Caco-2 (cell line): Measurements from ENCODE around the gene ERAL1. TPM values are rescaled to one million over a fixed set of nuclear protein-coding genes. Genes with fewer than 3 reads are reported as not detected.
"Not testable (repeated sequence)": the region's sequence is repeated elsewhere in the genome, so short reads cannot be mapped to it uniquely, and the experiment has no call there.

ENCODE experiments used
- BruUV-seq: library from RNA; stranded (reverse); fragments of 400-500 nt; replicated peaks from 2 replicates; lab custom pipeline; 2021; lab: Mats Ljungman, UMichigan
- CTCF ChIA-PET: fragments of 300-600 bp; sonication (Branson Sonifier 250); formaldehyde crosslinking; loops from one replicate; lab custom pipeline; 2022; ENCODE audit warnings: antibody characterized with exemption; lab: Charles Lee
- POLR2A ChIA-PET: fragments of 300-600 bp; sonication (Branson Sonifier 250); formaldehyde crosslinking; loops from one replicate; lab custom pipeline; 2022; ENCODE audit warnings: antibody characterized with exemption; lab: Charles Lee
- DNase-seq, 2 experiments: peaks; one replicate each; pipeline versions ENCODE4 v3.0.0 to v3.0.0-alpha.2; 2020 to 2022
- H3K27me3 ChIP-seq: replicated peaks from 2 replicates; pipeline ENCODE4 v1.6.0; 2011; ENCODE audit warnings: low read length; ENCODE audit not compliant: control insufficient read depth, insufficient read depth
- H3K36me3 ChIP-seq: 2 replicates; pipeline ENCODE4 v1.5.1; 2011; ENCODE audit warnings: low read length; ENCODE audit not compliant: control insufficient read depth, insufficient read depth
- H3K4me1 ChIP-seq: fragments of 250-450 bp; sonication (Bioruptor Pico); 2 replicates; pipeline ENCODE4 v1.5.1; 2020; ENCODE audit warnings: mild to moderate bottlenecking
- H3K4me3 ChIP-seq: 2 replicates; pipeline ENCODE4 v1.5.1; 2011; ENCODE audit warnings: low read depth, mild to moderate bottlenecking, control low read depth, low read length
- H3K9me3 ChIP-seq: fragments of 250-450 bp; sonication (Bioruptor Pico); 2 replicates; pipeline ENCODE4 v1.5.1; 2020; ENCODE audit warnings: mild to moderate bottlenecking, moderate library complexity
- H3K27ac Mint-ChIP-seq: one replicate; pipeline ENCODE4 v1.8.0; 2022; ENCODE audit warnings: mixed read lengths; ENCODE audit not compliant: unreplicated experiment
- H3K27me3 Mint-ChIP-seq: one replicate; pipeline ENCODE4 v1.8.0; 2022; ENCODE audit warnings: mixed read lengths; ENCODE audit not compliant: insufficient read depth, unreplicated experiment
- H3K36me3 Mint-ChIP-seq: one replicate; pipeline ENCODE4 v1.8.0; 2022; ENCODE audit warnings: mild to moderate bottlenecking, mixed read lengths; ENCODE audit not compliant: insufficient read depth, unreplicated experiment
- H3K4me1 Mint-ChIP-seq: one replicate; pipeline ENCODE4 v1.8.0; 2022; ENCODE audit warnings: low read depth, mixed read lengths; ENCODE audit not compliant: unreplicated experiment
- H3K4me3 Mint-ChIP-seq: one replicate; pipeline ENCODE4 v1.8.0; 2022; ENCODE audit warnings: mild to moderate bottlenecking, moderate library complexity, mixed read lengths; ENCODE audit not compliant: unreplicated experiment
- H3K9me3 Mint-ChIP-seq: one replicate; pipeline ENCODE4 v1.8.0; 2022; ENCODE audit warnings: mixed read lengths; ENCODE audit not compliant: unreplicated experiment
- CTCF ChIP-seq, 2 experiments: fragments of 200-600 bp in 1 of 2; IDR thresholded peaks; 1 replicate in 1 of 2; 2 replicates in 1 of 2; pipeline versions ENCODE4 v1.5.1 to v1.8.0; 2011 to 2022; ENCODE audit warnings: antibody characterized with exemption in 1 of 2, control low read depth in 1 of 2, inconsistent platforms in 1 of 2, low read depth in 1 of 2, low read length in 1 of 2, mild to moderate bottlenecking in 1 of 2, moderate library complexity in 1 of 2; ENCODE audit not compliant: insufficient read depth in 1 of 2, severe bottlenecking in 1 of 2, unreplicated experiment in 1 of 2
- intact Hi-C: fragments of 100-400 bp; cut with micrococcal nuclease; formaldehyde crosslinking; loops from one replicate; pipeline ENCODE4 v1.10.0; 2022; ENCODE audit not compliant: unreplicated experiment
- total RNA-seq: library from RNA; stranded (reverse); gene quantifications from 2 replicates; pipeline ENCODE4 v1.2.3, GENCODE V29; 2022

ERAL1 gene
- total RNA-seq, 1 experiment from 2014 or later, result 85.1 TPM

GRCh38 chr17:28834420-28834819, 20.4 kb upstream of the ERAL1 start:
- Mint-ChIP-seq H3K4me3 (no peak overlapping the region), H3K27ac (no peak overlapping the region), H3K9me3 (no peaks in the 10 kb centered on the region), H3K36me3 (peaks cover 10% of the 10 kb centered on the region), H3K4me1 (no peaks in the 10 kb centered on the region), H3K27me3 (no peaks in the 10 kb centered on the region)
- TF ChIP-seq CTCF (IDR thresholded peaks at IDR 0.05; ENCODE audit: insufficient read depth in 1 of 2, low read depth in 1 of 2, low read length in 1 of 2, severe bottlenecking in 1 of 2, unreplicated experiment in 1 of 2), result no peak
- POLR2A ChIA-PET, result no interaction called here
- no peak for DNase-seq
- Histone ChIP-seq H3K36me3 (no peaks in the 10 kb centered on the region), H3K4me3 (no peak overlapping the region), H3K4me1 (0 out of 2 replicates have a peak, but pooled peaks cover 3% of the 10 kb centered on the region), H3K9me3 (no peaks in the 10 kb centered on the region), H3K27me3 (no peaks in the 10 kb centered on the region)
- intact Hi-C loops, result no loop called here
- CTCF ChIA-PET, result no interaction called here
- BruUV-seq, result no TSS peak

DNA sequence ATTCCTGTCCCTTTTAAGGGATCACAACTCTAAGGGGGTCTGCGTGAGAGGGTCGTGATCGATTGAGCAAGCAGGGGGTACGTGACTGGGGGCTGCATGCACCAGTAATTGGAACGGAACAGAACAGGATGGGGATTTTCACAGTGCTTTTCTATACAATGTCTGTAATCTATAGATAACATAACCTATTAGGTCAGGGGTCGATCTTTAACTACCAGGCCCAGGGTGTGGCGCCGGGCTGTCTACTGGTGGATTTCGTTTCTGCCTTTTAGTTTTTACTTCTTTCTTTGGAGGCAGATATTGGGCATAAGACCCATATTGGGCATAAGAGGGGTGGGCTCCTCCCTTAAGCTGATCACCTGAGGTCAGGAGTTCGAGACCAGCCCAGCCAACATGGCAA, 18.3 kb upstream of the ERAL1 start:
- H3K4me3 Mint-ChIP-seq, H3K36me3 Mint-ChIP-seq, BruUV-seq, H3K27me3 ChIP-seq, H3K4me3 ChIP-seq, POLR2A ChIA-PET, H3K36me3 ChIP-seq, H3K27ac Mint-ChIP-seq, H3K27me3 Mint-ChIP-seq, intact Hi-C loops, H3K9me3 ChIP-seq, H3K4me1 Mint-ChIP-seq, H3K9me3 Mint-ChIP-seq: not testable (repeated sequence)
- peaks cover 10% of the 10 kb centered on the region for H3K4me1 ChIP-seq
- peak in 1 of 2 experiments; percentile 2 for DNase-seq
- CTCF ChIA-PET, result interaction anchor here (0.6 kb wide), 1 partner anchor 17 kb away, joined by 5 read pairs; no protein-coding TSS in a partner anchor

- no peaks in the 10 kb centered on the region for H3K9me3 ChIP-seq
- Mint-ChIP-seq H3K27ac (no peak overlapping the region), H3K4me3 (no peak overlapping the region), H3K27me3 (no peaks in the 10 kb centered on the region), H3K36me3 (peaks cover 4% of the 10 kb centered on the region), H3K4me1 (no peaks in the 10 kb centered on the region), H3K9me3 (no peaks in the 10 kb centered on the region)
- ChIA-PET CTCF (interaction anchor here (0.6 kb wide), 1 partner anchor 117 kb away, joined by 5 read pairs; no protein-coding TSS in a partner anchor), POLR2A (no interaction called here)
- peaks cover 11% of the 10 kb centered on the region for H3K4me1 ChIP-seq
- no peaks in the 10 kb centered on the region for H3K36me3 ChIP-seq
- intact Hi-C loops, result no loop called here
- no peak for TF ChIP-seq CTCF (IDR thresholded peaks at IDR 0.05; ENCODE audit: insufficient read depth in 1 of 2, low read depth in 1 of 2, low read length in 1 of 2, severe bottlenecking in 1 of 2, unreplicated experiment in 1 of 2)
- no peak for DNase-seq
- H3K4me3 ChIP-seq, result no peak overlapping the region
- no TSS peak for BruUV-seq
- H3K27me3 ChIP-seq, result no peaks in the 10 kb centered on the region
These were observed 15.6 kb upstream of the ERAL1 start for GRCh38 chr17:28839221-28839620.
